Prostate gland (tissue), 2 donors: Measurements from ENCODE around the gene STAT5B. TPM values are rescaled to one million over a fixed set of nuclear protein-coding genes. Genes with fewer than 3 reads are reported as not detected.
"Not testable (repeated sequence)": the region's sequence is repeated elsewhere in the genome, so short reads cannot be mapped to it uniquely, and the experiment has no call there.

Source experiments
- DNase-seq: peaks from one replicate; pipeline ENCODE4 v3.0.0-alpha.2; 2019; ENCODE audit warnings: low spot score
- H3K27ac ChIP-seq, 2 donors: fragments of 200-600 bp; sonication (generic); 2 replicates each; pipeline ENCODE4 v1.5.1; 2017 to 2019
- H3K27me3 ChIP-seq: fragments of 200-600 bp; sonication (generic); replicated peaks from 2 replicates; pipeline ENCODE4 v1.5.1; 2019; ENCODE audit not compliant: insufficient read depth
- H3K36me3 ChIP-seq, 2 donors: fragments of 200-600 bp; sonication (generic); 1 replicate in 1 of 2; 2 replicates in 1 of 2; pipeline versions ENCODE4 v1.5.1 to v1.8.1; 2017 to 2019
- H3K4me1 ChIP-seq: fragments of 200-600 bp; sonication (generic); replicated peaks from 2 replicates; pipeline ENCODE4 v1.5.1; 2019
- H3K4me3 ChIP-seq, 2 donors: fragments of 200-600 bp; sonication (generic); 2 replicates each; pipeline ENCODE4 v1.5.1; 2017 to 2019
- H3K9me3 ChIP-seq: fragments of 200-600 bp; sonication (generic); 2 replicates; pipeline ENCODE4 v1.5.1; 2017
- POLR2A ChIP-seq: fragments of 450-650 bp; IDR thresholded peaks from one replicate; pipeline ENCODE4 v1.6.1; 2016; ENCODE audit warnings: antibody characterized with exemption, mild to moderate bottlenecking
- POLR2AphosphoS5 ChIP-seq: sonication (generic); formaldehyde crosslinking; IDR thresholded peaks from one replicate; pipeline ENCODE4 v1.6.1; 2017; ENCODE audit warnings: antibody characterized with exemption
- WGBS: methylation state at CpG from one replicate; pipeline ENCODE4 v1.1.5; 2018; 5-methylcytosine and 5-hydroxymethylcytosine counted together
- intact Hi-C: fragments of 100-400 bp; cut with DNase I; formaldehyde crosslinking; loops from one replicate; pipeline ENCODE4 v1.14.2; 2022
- total RNA-seq, 2 donors: library from RNA; depleted of rRNA; stranded (reverse); fragments of >200 nt; gene quantifications; one replicate each; pipeline ENCODE4 v1.1.0, GENCODE V29; 2016
- TF ChIP-seq, protein P1 (sequence below), 4 experiments: fragments of 200-600 bp in 2 of 4; fragments of 450-650 bp in 2 of 4; sonication (generic) in 2 of 4; IDR thresholded peaks; 1 replicate in 3 of 4; 2 replicates in 1 of 4; pipeline ENCODE4 v1.5.1; 2016 to 2019; ENCODE audit warnings: antibody characterized with exemption in 4 of 4, mild to moderate bottlenecking in 2 of 4, moderate library complexity in 2 of 4

The STAT5B gene
- total RNA-seq, 2 donors from 2014 or later: 58.0 to 83.8 TPM

DNA sequence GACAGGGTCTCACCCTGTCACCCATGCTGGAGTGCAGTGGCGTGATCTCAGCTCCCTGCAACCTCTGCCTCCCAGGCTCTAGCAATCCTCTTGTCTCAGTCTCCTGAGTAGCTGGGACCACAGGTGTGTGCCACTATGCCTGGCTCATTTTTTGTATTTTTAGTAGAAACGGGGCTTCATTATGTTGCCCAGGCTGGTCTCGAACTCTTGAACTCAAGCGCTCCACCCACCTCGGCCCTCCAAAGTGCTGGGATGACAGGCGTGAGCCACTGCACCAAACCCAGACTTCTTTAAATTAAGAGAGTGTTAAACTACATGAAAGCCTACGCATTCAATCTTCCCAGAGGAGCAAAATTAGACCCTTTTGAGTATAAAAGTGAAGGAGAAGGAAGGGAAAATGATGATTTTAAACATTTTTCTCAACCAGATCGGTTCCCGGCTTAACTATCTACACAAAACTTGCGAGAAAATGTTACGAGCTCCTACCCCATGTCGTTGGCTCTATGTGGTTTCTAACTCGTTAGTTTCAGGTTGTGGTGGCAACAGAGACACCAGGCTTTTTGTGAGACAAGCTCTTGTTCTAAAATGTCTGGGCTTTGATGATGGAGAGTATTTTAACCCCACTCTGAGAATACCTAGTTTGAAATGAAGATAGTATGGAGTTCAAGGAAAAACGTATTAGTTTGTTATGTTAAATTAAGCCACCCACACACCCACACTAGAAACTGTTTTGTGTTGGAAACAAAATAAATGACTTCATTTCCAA, 26.3 kb downstream of the STAT5B start:
- no peaks in the 10 kb centered on the region for H3K9me3 ChIP-seq
- H3K36me3 ChIP-seq: no peaks in the 10 kb centered on the region
- 82% methylated on average over 14 of the region's 14 CpGs for WGBS
- no peaks in the 10 kb centered on the region for H3K4me1 ChIP-seq
- TF ChIP-seq, protein P1, sequence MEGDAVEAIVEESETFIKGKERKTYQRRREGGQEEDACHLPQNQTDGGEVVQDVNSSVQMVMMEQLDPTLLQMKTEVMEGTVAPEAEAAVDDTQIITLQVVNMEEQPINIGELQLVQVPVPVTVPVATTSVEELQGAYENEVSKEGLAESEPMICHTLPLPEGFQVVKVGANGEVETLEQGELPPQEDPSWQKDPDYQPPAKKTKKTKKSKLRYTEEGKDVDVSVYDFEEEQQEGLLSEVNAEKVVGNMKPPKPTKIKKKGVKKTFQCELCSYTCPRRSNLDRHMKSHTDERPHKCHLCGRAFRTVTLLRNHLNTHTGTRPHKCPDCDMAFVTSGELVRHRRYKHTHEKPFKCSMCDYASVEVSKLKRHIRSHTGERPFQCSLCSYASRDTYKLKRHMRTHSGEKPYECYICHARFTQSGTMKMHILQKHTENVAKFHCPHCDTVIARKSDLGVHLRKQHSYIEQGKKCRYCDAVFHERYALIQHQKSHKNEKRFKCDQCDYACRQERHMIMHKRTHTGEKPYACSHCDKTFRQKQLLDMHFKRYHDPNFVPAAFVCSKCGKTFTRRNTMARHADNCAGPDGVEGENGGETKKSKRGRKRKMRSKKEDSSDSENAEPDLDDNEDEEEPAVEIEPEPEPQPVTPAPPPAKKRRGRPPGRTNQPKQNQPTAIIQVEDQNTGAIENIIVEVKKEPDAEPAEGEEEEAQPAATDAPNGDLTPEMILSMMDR (IDR thresholded peaks at IDR 0.05): no peak
- TF ChIP-seq POLR2A: no peak
- TF ChIP-seq POLR2AphosphoS5: no peak
- no peak overlapping the region for H3K4me3 ChIP-seq
- intact Hi-C loops: no loop called here
- no peak for DNase-seq
- no peaks in the 10 kb centered on the region for H3K27me3 ChIP-seq
- peak overlapping the region in 1 of 2 donors; percentile 80 for H3K27ac ChIP-seq

GRCh38 chr17:42248351-42249179, 27.6 kb downstream of the STAT5B start:
- Histone ChIP-seq H3K4me1 (no peaks in the 10 kb centered on the region), H3K4me3 (peak overlapping the region in 1 of 2 donors; percentile 8), H3K36me3 (no peaks in the 10 kb centered on the region), H3K9me3 (no peaks in the 10 kb centered on the region), H3K27me3 (no peaks in the 10 kb centered on the region), H3K27ac (peak overlapping the region; percentile 73 to 80)
- intact Hi-C loops: no loop called here
- DNase-seq: peak; percentile 72
- 27% methylated on average over 13 of the region's 13 CpGs for WGBS
- TF ChIP-seq, protein P1 (IDR thresholded peaks at IDR 0.05): no peak
- TF ChIP-seq POLR2AphosphoS5: peak; percentile 88

- H3K9me3 ChIP-seq: no peaks in the 10 kb centered on the region
- intact Hi-C loops: no loop called here
- WGBS: 88% methylated on average over 5 of the region's 5 CpGs
- H3K4me3 ChIP-seq: no peak overlapping the region
- H3K36me3 ChIP-seq: no peaks in the 10 kb centered on the region
- H3K27me3 ChIP-seq: no peaks in the 10 kb centered on the region
- TF ChIP-seq POLR2AphosphoS5 (no peak), POLR2A (no peak)
- TF ChIP-seq, protein P1 (IDR thresholded peaks at IDR 0.05): no peak
- no peaks in the 10 kb centered on the region for H3K4me1 ChIP-seq
- peak overlapping the region in 1 of 2 donors; percentile 80 for H3K27ac ChIP-seq
- DNase-seq: no peak
These were observed 28.5 kb downstream of the STAT5B start for GRCh38 chr17:42247734-42248133.

- WGBS: 77% methylated on average over 7 of the region's 7 CpGs
- H3K4me3 ChIP-seq: no peak overlapping the region
- H3K27me3 ChIP-seq: no peaks in the 10 kb centered on the region
- no peak for DNase-seq
- no peak overlapping the region for H3K27ac ChIP-seq
- no peaks in the 10 kb centered on the region for H3K9me3 ChIP-seq
- H3K4me1 ChIP-seq: no peaks in the 10 kb centered on the region
- intact Hi-C loops: no loop called here
- H3K36me3 ChIP-seq: no peaks in the 10 kb centered on the region
- TF ChIP-seq POLR2A: no peak
- no peak for TF ChIP-seq POLR2AphosphoS5
- TF ChIP-seq, protein P1 (IDR thresholded peaks at IDR 0.05): no peak
These were observed 29.7 kb downstream of the STAT5B start for GRCh38 chr17:42246515-42246914.

- intact Hi-C loops, H3K4me1 ChIP-seq: not testable (repeated sequence)
These were observed 31.0 kb downstream of the STAT5B start for GRCh38 chr17:42245183-42245582.

GRCh38 chr17:42244116-42244515, 32.1 kb downstream of the STAT5B start:
- intact Hi-C loops, H3K4me1 ChIP-seq, H3K27ac ChIP-seq, H3K4me3 ChIP-seq, DNase-seq, H3K27me3 ChIP-seq, H3K36me3 ChIP-seq, H3K9me3 ChIP-seq: not testable (repeated sequence)
- 92% methylated on average over 3 of the region's 3 CpGs for WGBS

More at GRCh38 chr17:42245183-42245582, 31.0 kb downstream of the STAT5B start:
- H3K4me3 ChIP-seq, H3K27ac ChIP-seq, H3K9me3 ChIP-seq, DNase-seq, H3K27me3 ChIP-seq, H3K36me3 ChIP-seq: not testable (repeated sequence)
- 93% methylated on average over 11 of the region's 11 CpGs for WGBS
